Right hindlimb (tissue), 1 donor: ENCODE results near the gene BCL2L13.
A peak's percentile ranks its signal among the peaks of the same experiment; 100 is the strongest.

Experiments used
- DNase-seq: peaks from one replicate; pipeline ENCODE4 v3.0.0-alpha.2; 2018

The BCL2L13 gene

DNA sequence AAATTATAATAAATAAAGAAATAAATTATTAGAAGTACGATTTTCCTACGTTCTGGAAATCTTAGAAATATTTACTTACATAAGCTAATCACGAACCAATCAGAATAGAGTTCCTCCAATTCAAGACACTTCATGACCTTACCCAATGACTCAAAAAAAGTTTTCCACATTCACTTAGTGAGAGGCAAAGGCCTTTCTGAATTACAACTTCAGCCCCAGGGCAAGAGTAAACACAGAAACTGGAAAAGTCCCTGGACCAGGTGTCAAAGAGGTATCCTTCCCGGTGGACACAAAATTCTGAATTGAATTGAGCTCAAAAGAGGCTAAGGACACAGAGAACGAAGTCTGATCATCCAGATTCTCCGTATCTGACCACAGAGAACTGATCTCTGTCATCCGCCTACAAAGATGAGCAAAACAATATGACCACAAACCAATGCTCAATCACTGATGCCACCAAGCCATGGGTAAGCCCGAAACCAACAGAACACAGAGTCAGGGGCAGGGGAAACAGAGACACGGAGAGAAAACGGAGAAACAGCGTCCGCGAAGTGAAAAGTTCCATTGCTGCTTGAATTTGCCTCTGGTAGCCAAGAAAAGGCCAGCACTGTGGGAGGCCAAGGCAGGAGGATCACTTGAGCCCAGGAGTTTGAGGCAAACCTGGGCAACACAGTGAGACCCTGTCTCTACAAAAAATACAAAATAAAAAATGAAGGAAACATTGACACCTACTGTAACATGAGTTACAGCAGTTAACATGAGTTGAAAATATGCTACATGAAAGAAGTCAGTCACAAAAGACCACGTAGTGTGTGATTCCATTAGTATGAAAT, 128.9 kb downstream of the BCL2L13 start:
- no peak for DNase-seq

DNA sequence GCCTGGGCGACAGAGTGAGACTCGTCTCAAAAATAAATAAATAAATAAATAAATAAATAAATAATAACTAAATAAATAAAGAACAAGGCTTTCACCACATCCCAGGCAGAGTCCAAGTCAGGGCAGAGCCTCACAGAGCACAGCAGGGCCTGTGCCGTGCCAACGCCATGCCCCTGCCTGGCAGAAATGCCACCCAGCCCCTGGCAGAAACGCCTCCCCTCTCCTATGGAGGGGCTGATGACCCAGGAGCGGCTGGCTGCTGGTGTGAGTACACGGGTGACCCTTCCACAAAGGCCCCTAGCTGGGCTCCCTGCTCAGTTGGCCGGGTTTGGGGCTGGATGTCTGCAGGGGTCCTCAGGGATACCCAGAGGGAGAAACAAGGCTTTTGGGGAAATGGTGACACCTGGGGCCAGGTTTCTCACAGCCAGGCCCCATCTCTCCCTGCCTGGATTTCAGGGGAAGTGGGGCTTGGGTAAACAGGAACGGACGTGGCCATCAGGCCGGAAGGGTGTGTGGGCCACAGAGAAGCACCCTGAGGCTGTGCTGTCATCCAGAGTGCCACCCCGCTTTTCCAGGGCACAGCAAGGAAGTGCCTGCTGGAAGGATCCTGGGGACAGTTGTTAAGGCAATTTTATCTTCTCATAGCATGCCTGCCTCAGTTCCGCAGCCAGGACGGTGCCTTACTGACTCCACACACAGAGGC, 130.6 kb downstream of the BCL2L13 start:
- no peak for DNase-seq

DNA sequence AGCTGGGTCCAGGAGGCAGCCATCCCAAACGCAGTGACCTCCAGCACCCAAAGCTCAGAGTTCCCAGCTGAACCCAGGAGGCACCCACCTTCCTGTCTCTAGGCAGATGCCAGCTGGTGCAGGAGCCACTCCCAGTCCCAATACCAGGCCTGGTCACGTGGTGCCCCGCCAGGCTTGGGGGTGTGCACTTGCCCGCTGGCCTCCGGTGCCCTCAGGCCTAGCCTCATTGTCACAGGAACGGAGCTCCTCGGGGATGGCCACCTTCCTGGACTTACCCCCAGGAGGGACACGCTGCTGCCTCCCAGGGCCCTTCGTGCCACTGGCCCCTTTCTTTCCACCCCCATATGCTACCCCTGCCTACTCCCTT, 131.1 kb downstream of the BCL2L13 start:
- DNase-seq = no peak

DNA sequence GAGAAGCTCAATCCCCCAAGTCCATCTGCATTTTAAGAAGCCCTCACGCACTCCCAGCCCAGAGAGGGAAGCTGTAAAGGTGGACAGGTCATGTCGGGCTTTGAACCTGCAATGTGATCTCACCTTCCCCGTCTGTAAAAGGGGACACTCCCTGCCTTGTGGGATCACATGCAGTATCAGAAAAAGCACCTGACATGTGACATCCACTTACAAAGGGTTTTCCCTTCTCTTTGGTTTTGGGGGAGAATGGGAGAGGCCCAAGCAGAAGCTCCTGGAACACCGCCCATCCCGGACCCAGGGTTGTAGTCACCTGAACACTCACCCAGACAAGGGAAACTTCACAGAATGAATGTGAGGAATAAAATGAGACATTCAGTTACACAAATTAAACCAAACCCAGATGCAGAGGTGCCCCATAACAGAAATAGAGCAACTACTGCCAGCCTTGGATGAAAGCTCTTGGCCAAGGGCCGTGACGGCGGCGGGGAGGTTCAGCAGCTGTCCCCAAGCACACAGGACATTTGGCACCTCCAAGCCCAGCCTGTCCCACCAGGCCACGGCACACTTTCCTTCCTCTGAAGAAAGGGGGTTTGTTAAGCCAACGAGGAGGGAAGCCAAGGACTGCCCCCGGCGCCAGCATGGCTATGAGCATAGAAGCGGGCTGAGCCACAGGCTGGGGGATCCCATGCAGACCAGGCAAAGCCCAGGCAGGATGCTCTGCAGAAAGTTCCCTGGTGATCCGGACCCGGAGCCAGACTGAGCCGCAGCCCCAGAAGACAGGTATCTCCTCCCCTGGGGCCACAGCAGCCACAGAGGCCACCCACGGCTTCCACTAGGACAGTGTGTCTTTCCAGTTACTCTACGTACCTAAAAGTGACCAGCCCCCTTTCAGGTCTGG, 131.9 kb downstream of the BCL2L13 start:
- DNase-seq = no peak

DNA sequence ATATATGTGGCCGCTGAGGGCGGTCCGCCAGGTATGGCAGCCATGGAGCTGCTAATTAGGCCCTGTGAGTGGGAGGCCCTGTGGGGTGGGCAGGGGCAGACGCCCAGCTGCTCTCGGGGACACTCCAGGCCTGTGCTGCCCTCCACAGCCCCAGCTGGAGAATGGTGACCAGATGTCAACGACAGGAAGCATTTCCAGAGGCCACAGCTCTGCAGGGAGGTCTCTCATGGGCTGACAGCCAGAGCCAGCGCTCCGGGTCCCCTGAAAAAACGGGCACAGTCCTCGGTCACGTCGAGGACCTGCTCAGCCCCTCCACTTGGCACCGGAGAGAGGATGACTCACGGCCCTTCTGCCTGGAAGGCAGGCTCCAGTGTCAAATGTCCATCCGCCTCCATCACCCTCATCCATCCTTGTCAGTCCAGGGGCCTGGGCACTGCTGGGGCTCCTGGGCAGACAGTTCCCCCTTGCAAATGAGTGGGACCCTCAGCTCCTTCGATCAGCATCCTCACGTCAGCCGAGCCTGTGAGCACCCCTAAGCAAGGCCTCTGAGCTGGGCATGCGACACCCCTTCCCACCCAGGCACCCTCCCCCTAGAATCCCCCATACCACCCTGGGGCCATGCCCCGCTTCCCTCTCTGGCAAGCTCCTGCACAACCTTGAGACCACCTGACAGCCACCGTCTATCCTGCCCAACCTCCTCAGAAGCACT, 133.8 kb downstream of the BCL2L13 start:
- peak; percentile 32 for DNase-seq

DNA sequence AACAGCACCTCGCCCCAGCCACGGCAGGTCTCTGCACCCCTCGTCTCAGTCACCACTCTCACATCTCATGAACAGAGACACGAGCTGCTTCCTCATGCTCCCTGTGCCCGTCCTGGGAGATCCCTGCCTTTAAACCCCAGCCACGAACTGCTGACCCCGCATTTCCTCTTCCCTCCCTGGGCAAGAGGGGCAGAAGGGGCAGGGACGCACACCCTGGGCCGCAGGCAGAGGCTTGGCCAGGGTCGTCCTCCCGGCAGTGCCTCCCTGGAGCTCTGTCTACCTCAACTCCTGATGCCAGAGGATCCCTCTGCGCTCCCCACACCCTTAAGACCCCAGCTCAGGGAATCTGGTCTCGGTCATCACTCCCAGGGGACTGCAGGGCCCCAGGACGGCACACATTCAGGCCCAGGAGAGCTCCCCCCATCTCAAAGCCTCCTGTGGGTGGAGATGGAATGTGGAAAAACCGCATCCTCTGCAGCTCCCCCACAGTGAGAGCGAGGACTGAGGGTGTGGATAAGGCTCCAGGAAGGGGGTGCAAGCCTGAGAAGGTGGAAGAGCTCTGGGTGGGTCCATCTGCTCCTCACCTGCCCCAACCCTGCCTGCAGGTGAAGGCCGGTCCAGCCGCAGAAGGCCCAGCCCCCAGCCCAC, 134.5 kb downstream of the BCL2L13 start:
- peak; percentile 32 for DNase-seq

DNA sequence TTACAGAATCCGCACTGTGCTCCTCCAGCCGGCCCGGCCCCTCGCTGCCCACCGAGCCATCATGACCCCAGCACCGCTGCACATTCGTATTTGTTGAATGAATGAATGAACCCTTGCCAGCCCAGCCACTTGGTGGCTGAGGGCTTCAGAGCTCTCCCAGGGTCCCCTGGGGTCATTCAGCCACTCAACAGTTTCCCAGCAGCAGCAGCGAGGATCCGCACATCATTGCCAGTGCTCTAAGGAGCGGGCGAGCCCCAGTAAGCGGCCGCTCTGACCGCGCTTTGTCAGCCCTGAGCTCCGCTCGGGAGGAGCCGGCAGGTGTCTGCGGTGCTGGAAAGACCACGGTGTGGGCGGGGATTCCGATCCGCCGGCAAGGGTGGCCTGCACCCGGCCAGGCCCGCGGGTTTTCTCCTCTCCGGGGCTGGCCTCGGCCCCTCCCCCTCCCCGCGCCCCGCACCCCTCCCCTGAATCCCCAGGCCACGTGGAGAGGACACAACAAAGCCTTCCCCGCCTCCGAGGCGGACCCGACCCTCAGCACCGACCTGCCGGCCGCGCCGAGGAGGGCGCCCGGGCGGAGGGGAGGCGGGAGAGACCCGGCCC, 135.1 kb downstream of the BCL2L13 start:
- DNase-seq = peak; percentile 58

DNA sequence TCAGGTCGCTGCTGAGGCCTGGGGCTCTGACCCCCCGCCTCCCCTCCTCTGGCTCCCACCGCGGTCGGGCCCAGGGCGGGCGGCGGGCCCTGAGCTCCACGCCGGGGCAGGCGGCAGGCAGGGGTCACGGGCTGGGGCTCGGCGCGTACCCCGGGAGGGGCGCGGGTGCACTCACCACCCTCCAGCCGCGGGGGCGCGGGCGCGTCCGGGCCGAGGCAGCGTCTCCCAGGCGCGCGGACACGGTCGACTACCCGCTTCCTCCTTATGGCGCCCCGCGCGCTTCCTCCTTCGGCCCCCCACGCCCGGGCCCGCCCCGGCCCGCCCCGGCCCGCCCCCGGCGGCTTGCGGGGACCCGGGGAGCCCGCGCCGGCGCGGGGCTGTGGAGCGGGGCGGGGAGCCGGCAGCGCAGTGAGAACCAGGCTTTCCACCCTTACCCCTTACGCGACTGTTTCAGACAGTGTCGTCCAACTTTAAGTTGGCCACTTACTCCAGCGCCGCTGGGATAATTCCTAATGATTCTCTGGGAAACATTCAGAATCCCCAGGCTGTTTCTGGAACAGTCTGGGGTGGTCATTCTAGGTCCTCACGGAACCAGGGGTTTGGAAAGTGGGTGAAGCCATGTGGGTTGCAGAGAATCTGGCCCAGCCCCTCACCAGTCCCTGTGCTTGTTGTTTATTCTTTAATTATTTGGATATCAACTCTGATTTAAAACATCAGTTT, 135.8 kb downstream of the BCL2L13 start, which contains the start of gene BID:
Gene BID, minus strand, starts transcription at position 264 of the 720 bp plus-strand sequence. CDS start 24,353 bp downstream, outside the sequence.
- no peak for DNase-seq

DNA sequence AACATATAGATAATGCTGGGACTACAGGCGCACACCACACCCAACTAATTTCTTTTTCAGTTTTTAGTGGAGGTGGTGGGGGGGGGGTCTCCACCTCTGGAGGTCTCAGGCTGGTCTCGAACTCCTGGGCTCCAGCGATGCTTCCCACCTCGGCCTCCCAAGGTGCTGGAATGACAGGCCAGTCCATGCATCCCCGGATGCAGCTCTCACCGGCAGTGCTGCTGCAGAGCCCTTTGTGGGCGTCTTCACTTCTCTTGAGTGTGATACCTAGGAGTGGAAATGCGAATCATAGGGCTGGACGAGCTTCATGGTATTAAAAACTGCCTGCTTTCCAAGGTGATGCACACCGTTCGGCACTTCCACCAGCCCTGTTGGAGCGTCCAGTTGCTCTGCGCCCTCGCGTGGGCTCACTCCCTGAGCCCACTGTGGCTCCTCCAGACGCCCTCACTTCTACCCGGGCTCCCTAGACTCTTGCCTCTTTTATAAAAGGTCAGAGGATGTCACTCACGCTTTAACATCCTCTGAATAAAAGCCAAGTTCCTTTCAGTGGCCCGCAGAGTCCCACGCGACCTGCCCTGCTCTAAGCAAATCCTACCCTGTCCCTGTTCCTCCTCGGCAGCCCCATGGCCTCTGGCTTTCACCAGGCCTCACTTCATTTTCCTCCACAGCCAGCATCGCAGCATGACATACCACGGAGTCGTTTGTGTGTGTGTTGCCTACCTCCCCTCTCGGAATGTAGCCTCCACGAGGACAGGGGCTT, 136.5 kb downstream of the BCL2L13 start:
- DNase-seq = no peak

DNA sequence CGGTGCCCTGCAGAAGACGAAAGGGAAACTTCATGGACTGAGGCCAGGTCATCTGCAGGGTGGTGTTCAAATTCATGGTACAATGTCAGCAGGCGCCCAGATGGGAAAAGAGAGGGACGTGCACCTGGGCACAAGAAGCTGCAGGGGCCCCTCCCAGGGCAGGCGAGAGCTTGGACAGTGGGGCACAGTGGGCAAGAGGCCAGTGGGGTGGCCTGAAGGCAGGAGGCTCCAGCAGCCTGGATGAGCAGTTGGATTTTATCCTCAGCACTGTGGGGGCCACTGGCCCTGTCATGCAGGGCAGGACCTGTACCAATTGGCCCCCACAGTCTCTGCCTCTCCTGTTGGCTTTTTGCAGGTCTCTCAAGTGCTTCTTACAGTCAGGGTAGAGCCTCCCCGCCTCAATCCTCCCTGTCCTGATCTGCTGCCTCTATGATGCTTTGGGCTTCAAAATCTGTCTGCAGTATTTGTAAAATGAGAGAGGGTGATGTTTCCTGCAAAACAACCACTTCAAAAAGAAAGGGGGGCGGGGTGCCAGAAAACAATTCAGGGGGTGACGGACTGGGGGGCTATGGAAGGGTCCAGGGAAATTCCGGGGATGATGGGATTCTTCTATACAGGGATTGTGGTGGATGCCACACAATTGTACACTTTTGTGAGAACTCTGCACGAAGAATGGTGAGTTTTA, 137.4 kb downstream of the BCL2L13 start:
- no peak for DNase-seq

DNA sequence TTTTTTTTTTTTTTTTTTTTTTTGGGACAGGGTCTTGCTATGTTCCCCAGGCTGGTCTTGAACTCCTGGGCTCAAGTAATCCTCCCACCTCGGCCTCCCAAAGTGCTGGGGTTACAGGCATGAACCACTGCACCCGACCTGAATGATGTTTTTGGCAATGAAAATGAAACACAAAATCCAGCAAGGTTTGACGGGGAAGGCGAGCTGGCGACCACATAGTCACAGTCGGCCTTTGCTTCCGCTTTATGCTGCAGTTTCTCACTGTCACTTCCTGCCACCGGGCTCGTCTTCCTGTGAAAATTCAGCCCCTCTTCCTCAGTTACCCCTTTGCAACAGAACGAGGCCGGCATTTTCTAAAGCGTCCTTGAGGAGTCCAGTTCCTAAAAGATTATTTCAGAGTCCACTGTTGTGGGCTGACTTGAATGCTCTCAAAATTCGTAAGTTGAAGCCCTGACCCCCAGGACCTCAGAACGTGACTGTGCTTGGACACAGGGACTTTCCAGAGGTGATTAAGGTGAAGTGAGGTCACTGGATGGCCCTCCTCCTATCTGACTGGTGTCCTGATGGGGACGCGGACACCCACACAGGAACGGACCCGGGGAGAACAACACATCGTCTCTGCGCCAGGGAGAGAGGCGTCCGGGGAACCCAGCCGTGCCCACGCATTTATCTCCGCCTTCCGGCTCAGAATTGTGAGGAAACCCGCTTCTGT, 138.6 kb downstream of the BCL2L13 start:
- DNase-seq = peak; percentile 17

DNA sequence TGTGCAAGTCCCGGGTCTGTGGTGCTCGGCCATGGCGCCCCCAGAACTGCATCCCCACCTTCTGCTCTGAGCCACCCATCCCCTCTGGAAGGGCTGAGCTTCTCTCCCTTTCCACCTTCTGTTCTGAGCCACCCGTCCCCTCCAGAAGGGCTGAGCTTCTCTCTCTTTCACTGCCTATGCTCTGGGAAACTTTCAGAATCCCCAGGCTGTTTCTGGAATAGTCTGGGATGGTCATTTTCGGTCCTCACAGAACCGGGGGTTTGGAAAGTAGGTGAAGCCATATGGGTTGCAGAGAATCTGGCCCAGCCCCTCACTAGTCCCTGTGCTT, 139.1 kb downstream of the BCL2L13 start:
- no peak for DNase-seq

DNA sequence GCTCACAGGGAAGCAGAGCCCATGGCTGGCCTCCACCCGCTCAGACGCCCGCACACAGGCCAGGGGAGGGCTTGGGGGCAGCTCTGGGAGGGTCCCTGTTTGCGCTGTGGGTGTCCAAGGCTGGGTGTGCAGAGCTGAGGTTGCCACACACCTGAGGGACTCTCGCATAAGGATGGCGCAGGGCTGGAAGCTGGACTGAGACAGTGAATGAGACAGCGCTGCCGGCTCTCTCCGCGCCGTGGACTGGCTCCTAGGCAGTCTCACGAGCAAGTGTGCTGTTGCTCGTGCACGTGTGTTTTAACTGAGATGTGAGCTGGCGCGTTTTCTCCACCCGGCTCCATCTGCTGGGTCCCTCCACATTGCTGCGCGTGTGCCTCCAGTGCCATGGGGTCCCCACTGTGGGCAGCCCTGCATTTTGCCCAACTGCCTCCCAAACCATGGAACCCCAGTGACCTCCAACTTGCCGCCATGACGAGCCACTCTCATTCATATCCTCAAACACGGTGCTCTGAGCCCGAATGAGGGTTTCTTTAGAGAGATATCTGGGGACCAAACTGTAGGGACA, 139.9 kb downstream of the BCL2L13 start:
- DNase-seq = peak; percentile 9

DNA sequence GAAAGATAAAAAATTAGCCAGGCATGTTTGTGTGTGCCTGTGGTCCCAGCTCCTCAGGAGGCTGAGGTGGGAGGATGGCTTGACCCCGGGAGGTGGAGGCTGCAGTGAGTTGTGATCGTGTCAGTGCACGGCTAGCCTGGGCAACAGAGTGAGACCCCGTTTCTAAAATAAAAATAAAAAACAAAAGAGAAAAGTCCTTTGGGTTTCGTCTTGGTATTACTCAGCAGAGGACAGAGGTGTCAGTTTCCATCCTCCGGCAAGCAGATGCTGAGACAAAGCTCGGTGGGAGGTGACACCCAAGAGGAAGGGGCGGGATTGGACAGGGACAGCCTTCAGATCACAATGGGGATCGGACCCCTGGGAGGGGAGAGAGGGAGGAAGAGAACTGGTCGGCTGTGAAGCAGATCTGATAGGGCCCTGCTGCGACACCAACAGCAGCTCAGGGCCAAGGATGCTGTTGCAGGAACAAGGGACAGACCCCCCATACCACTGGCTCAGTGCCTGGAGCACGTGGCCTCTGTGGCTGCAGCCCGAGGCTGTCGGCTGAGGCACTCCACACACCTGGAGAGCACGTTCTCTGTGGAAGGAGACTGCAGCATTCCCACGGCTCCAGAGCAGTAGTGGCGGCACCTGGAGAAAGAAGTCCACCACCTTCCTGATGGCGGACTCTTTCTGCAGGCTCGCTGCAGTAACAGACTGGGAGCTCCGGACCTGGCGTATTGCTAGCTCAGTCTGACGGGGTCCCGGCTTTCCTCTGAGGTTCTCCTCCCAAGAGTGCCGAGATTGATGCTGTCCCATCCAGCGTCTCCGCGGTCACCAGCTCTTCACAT, 140.9 kb downstream of the BCL2L13 start:
- peak; percentile 15 for DNase-seq

DNA sequence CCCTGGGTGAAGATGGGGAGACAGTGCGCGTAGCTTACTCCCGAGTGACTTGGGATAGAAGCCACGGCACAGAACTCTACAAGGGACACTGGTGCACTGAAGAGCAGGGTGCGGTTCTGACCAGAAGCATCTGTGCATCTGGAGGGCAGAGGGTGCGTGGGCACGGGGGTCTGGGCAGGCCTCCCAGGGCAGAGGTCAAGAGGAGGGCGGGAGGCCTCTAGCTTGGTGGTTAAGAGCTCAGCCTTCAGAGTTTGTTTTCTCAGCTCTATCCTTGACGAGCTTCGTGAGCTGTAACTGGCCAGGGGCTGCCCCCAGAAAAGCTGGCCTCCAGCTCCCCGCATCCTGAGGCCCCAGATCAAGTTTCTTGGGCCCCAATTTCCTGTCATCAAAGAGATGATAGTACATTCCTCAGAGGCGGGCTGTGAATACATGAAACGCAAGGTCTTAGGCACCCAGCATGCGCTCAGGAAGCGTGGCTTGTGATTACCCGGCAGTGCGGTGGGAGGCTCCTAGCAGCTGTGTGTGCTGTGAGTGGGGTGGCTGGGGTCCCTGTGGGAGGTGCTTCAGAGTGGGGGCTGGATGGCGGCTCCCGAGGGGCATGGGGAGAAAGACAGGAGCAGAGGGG, 141.7 kb downstream of the BCL2L13 start:
- no peak for DNase-seq
